ENCODE measurements around the gene BSDC1. TPM values are rescaled to one million over a fixed set of nuclear protein-coding genes. Genes with fewer than 3 reads are reported as not detected.

The BSDC1 gene
- total and polyA plus RNA-seq, 2 of the 13 experiments (the other 11 are each of a cell fraction or from before 2014, with no cell fraction given) = 40.3 to 64.2 TPM

DNA sequence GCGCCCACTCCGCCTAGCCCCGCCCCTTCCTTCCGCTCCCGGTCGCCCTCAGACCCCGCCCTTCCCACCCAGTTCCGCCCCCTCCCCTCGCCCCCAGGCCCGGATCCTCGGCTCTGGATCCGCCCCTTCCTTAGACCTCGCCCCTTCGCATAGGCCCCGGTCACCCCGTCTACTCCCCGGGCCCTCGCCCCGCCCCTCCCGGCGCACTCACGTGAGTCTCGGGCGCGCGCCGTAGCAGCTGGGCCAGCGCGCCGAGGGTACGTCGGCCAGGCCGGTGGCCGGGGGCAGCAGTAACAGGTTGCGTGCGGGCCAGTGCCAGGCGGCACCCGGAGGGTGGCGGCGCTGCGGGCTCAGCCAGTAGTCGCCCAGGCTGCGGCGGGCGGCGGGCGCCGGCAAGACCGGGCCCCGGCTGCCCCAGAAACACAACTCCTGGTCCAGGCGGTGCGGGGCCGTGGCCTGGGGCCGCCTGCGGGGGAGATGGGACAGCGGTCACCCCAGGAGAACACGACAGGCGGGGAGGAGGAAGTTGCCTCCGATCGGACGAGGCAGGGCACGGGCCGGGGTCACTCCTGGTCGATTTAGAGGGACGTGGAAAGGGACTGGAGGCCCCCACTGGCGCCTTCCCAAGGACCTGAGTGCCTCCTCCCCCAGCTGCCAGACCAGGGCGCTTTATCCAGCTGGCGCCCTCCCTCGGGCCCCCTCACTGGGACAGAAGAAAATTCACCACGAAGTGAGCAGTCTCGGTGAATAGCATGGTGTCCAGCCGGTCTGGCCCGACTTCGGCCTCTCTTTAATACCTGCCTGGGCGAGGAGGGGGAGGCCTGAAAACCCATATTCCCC lies 42.6 kb downstream of the BSDC1 start (continued):
- TF ChIP-seq, protein P1, sequence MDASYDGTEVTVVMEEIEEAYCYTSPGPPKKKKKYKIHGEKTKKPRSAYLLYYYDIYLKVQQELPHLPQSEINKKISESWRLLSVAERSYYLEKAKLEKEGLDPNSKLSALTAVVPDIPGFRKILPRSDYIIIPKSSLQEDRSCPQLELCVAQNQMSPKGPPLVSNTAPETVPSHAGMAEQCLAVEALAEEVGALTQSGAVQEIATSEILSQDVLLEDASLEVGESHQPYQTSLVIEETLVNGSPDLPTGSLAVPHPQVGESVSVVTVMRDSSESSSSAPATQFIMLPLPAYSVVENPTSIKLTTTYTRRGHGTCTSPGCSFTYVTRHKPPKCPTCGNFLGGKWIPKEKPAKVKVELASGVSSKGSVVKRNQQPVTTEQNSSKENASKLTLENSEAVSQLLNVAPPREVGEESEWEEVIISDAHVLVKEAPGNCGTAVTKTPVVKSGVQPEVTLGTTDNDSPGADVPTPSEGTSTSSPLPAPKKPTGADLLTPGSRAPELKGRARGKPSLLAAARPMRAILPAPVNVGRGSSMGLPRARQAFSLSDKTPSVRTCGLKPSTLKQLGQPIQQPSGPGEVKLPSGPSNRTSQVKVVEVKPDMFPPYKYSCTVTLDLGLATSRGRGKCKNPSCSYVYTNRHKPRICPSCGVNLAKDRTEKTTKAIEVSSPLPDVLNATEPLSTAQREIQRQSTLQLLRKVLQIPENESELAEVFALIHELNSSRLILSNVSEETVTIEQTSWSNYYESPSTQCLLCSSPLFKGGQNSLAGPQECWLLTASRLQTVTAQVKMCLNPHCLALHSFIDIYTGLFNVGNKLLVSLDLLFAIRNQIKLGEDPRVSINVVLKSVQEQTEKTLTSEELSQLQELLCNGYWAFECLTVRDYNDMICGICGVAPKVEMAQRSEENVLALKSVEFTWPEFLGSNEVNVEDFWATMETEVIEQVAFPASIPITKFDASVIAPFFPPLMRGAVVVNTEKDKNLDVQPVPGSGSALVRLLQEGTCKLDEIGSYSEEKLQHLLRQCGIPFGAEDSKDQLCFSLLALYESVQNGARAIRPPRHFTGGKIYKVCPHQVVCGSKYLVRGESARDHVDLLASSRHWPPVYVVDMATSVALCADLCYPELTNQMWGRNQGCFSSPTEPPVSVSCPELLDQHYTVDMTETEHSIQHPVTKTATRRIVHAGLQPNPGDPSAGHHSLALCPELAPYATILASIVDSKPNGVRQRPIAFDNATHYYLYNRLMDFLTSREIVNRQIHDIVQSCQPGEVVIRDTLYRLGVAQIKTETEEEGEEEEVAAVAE (CRISPR knock-in tag; IDR thresholded peaks at IDR 0.05; ENCODE audit: borderline replicate concordance) = no peak
- TF ChIP-seq ZBTB34 (CRISPR knock-in tag; IDR thresholded peaks at IDR 0.05) = peak; percentile 71; the same call in 1 of the 2 replicates
- TF ChIP-seq TMF1 (CRISPR knock-in tag; IDR thresholded peaks at IDR 0.05; ENCODE audit: low read depth) = 0 out of 2 replicates have a peak, but pooled peaks have one; percentile 63
- TF ChIP-seq HNRNPLL (IDR thresholded peaks at IDR 0.05; ENCODE audit: low read depth, low read length, poor library complexity, severe bottlenecking) = peak; percentile 32
- TF ChIP-seq ZNF180 (CRISPR knock-in tag; IDR thresholded peaks at IDR 0.05; ENCODE audit: borderline replicate concordance, low read depth) = no peak
- TF ChIP-seq MXD1 (CRISPR knock-in tag; IDR thresholded peaks at IDR 0.05) = no peak; the same call in 1 of the 2 replicates
- TF ChIP-seq PCBP2 (optimal IDR thresholded peaks at IDR 0.05; ENCODE audit: low read depth, low read length, poor library complexity, severe bottlenecking) = no peak
- TF ChIP-seq XBP1 (CRISPR knock-in tag; IDR thresholded peaks at IDR 0.05) = no peak
- no peak for TF ChIP-seq ZNF567 (CRISPR knock-in tag; IDR thresholded peaks at IDR 0.05; ENCODE audit: borderline replicate concordance)
- TF ChIP-seq ZNF646 (CRISPR knock-in tag; IDR thresholded peaks at IDR 0.05) = no peak
- TF ChIP-seq BRCA1 (CRISPR knock-in tag; IDR thresholded peaks at IDR 0.05) = peak; percentile 10; the same call in 1 of the 2 replicates
- no peak for TF ChIP-seq ZSCAN9 (CRISPR knock-in tag; IDR thresholded peaks at IDR 0.05; ENCODE audit: borderline replicate concordance)
- TF ChIP-seq U2AF2 (IDR thresholded peaks at IDR 0.05; ENCODE audit: low read depth, low read length) = no peak
- TF ChIP-seq KLF16 (CRISPR knock-in tag; IDR thresholded peaks at IDR 0.05) = no peak
- TF ChIP-seq SOX6 (IDR thresholded peaks at IDR 0.05) = no peak
- TF ChIP-seq SOX6 (CRISPR knock-in tag; IDR thresholded peaks at IDR 0.05) = no peak

Data from HepG2 (cell line).